Breast epithelium (tissue), 4 donors: ENCODE data around the gene CTNND2. TPM values are rescaled to one million over a fixed set of nuclear protein-coding genes. Genes with fewer than 3 reads are reported as not detected.

Source experiments
- DNase-seq, 2 donors: peaks; one replicate each; pipeline ENCODE4 v3.0.0-alpha.2; 2019; ENCODE audit warnings: low spot score in 2 of 2
- H3K27ac ChIP-seq, 2 donors: fragments of 200-600 bp; sonication (generic) in 1 of 2; one replicate each; pipeline ENCODE4 v1.5.1; 2016 to 2019; ENCODE audit warnings: mild to moderate bottlenecking in 1 of 2
- H3K27me3 ChIP-seq, 2 donors: fragments of 200-600 bp; sonication (generic) in 1 of 2; one replicate each; pipeline versions ENCODE4 v1.5.1 to v1.6.0; 2017 to 2019; ENCODE audit warnings: control low read depth in 1 of 2, mild to moderate bottlenecking in 1 of 2
- H3K36me3 ChIP-seq: fragments of 200-600 bp; one replicate; pipeline ENCODE4 v1.5.1; 2019
- H3K4me1 ChIP-seq, 2 donors: fragments of 200-600 bp; sonication (generic); one replicate each; pipeline ENCODE4 v1.5.1; 2016 to 2019; ENCODE audit warnings: control low read depth in 1 of 2
- H3K4me3 ChIP-seq, 3 donors: fragments of 200-600 bp; sonication (generic); 1 replicate in 2 of 3; 2 replicates in 1 of 3; pipeline ENCODE4 v1.5.1; 2016 to 2019; ENCODE audit warnings: mild to moderate bottlenecking in 3 of 3, moderate library complexity in 2 of 3
- H3K9me3 ChIP-seq, 2 donors: fragments of 200-600 bp; sonication (generic) in 1 of 2; one replicate each; pipeline ENCODE4 v1.5.1; 2016 to 2019; ENCODE audit warnings: control low read depth in 1 of 2
- POLR2A ChIP-seq: fragments of 450-650 bp; IDR thresholded peaks from one replicate; pipeline ENCODE4 v1.6.1; 2016; ENCODE audit warnings: antibody characterized with exemption, mild to moderate bottlenecking, moderate library complexity
- POLR2AphosphoS5 ChIP-seq, 3 donors: sonication (generic); formaldehyde crosslinking; IDR thresholded peaks; one replicate each; pipeline ENCODE4 v1.6.1; 2017; ENCODE audit warnings: antibody characterized with exemption in 3 of 3
- intact Hi-C: fragments of 100-400 bp; cut with DNase I; formaldehyde crosslinking; loops from one replicate; pipeline ENCODE4 v1.15.1; 2023; ENCODE audit warnings: low total_unique reads
- total RNA-seq, 3 donors: library from RNA; depleted of rRNA; stranded (reverse); fragments of >200 nt; gene quantifications; one replicate each; pipeline ENCODE4 v1.1.0, GENCODE V29; 2016
- TF ChIP-seq, protein P1 (sequence below), 3 donors: fragments of 450-650 bp; IDR thresholded peaks; one replicate each; pipeline ENCODE4 v1.5.1; 2016 to 2017; ENCODE audit warnings: antibody characterized with exemption in 3 of 3, mild to moderate bottlenecking in 3 of 3, moderate library complexity in 3 of 3

The CTNND2 gene
- total RNA-seq, 3 donors from 2014 or later: 3.3 to 6.0 TPM; not detected in 1

DNA sequence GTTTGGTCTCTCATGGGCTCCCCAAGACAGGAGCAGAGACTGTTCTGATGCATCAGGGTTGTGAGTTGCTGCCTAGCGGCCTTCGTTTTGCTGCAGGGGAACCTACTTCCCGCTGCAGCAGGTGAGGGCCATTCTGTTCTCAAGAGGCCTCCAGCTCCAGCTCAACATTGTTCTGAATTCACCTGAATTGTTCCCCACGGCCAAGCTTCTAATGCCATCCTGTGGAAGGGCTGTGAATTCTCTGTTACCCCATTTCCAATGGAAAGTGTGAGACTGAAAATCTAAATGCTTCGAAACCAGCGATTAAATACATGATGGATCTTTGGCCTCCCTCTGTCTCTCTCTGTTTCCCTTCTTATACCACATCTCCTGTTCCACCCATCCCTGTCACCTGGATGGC, 794.1 kb downstream of the CTNND2 start:
- no peaks in the 10 kb centered on the region for H3K4me1 ChIP-seq
- intact Hi-C loops: no loop called here
- no peak for DNase-seq
- TF ChIP-seq, protein P1, sequence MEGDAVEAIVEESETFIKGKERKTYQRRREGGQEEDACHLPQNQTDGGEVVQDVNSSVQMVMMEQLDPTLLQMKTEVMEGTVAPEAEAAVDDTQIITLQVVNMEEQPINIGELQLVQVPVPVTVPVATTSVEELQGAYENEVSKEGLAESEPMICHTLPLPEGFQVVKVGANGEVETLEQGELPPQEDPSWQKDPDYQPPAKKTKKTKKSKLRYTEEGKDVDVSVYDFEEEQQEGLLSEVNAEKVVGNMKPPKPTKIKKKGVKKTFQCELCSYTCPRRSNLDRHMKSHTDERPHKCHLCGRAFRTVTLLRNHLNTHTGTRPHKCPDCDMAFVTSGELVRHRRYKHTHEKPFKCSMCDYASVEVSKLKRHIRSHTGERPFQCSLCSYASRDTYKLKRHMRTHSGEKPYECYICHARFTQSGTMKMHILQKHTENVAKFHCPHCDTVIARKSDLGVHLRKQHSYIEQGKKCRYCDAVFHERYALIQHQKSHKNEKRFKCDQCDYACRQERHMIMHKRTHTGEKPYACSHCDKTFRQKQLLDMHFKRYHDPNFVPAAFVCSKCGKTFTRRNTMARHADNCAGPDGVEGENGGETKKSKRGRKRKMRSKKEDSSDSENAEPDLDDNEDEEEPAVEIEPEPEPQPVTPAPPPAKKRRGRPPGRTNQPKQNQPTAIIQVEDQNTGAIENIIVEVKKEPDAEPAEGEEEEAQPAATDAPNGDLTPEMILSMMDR (IDR thresholded peaks at IDR 0.05): no peak
- TF ChIP-seq POLR2A (no peak), POLR2AphosphoS5 (IDR thresholded peaks at IDR 0.05) (no peak)
- H3K36me3 ChIP-seq: no peaks in the 10 kb centered on the region
- no peaks in the 10 kb centered on the region for H3K27me3 ChIP-seq
- no peak overlapping the region for H3K4me3 ChIP-seq
- H3K9me3 ChIP-seq: no peaks in the 10 kb centered on the region
- no peak overlapping the region for H3K27ac ChIP-seq

DNA sequence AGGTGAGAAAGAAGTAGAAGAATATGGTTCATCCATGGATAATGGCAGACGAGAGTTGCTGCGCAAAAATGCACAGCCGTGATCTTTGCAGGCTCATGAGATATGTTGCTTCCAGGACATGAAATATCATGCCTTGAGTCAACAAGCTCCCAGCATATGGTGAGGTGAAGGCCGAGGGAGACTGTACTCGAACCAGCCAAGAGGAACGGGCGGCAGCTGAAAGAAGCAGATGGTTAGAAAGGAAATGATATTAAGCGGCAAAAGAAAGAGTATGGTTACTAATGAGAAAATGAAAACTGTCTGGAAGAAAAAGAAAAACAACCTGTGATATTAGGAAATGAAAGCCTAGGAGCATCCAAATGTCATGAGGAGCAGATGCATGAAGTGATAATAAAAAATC, 798.5 kb downstream of the CTNND2 start:
- Histone ChIP-seq H3K27ac (no peak overlapping the region), H3K4me3 (no peak overlapping the region), H3K27me3 (no peaks in the 10 kb centered on the region), H3K36me3 (no peaks in the 10 kb centered on the region), H3K9me3 (no peaks in the 10 kb centered on the region), H3K4me1 (no peaks in the 10 kb centered on the region)
- no peak for DNase-seq
- no peak for TF ChIP-seq POLR2A
- TF ChIP-seq, protein P1 (IDR thresholded peaks at IDR 0.05): no peak
- TF ChIP-seq POLR2AphosphoS5 (IDR thresholded peaks at IDR 0.05): no peak
- intact Hi-C loops: no loop called here

DNA sequence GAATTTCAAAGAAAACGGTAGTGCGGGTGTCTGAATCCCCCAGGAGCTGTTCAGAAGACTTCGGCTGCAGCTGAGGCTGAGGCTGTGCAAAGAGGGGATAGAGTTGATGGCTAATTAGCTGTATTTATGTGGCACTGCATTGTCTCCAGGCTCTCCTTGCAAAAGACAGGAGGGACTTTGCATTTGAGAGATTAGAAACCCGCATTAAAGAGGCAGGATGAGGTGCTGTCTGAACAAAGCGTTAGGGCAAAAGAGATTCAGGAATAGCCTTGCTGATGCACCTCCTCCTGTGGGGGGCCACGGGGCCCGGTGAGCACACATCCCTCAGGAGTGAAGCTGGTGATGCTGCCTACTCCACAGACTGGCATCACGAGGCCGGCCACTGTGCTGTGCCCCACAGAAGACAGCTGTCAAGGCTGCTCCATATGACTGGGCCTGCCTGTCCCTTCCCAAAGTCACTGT, 799.6 kb downstream of the CTNND2 start:
- H3K36me3 ChIP-seq: no peaks in the 10 kb centered on the region
- intact Hi-C loops: no loop called here
- H3K27me3 ChIP-seq: no peaks in the 10 kb centered on the region
- no peak for DNase-seq
- TF ChIP-seq, protein P1 (IDR thresholded peaks at IDR 0.05): no peak
- TF ChIP-seq POLR2AphosphoS5 (IDR thresholded peaks at IDR 0.05): no peak
- no peak for TF ChIP-seq POLR2A
- H3K4me1 ChIP-seq: no peaks in the 10 kb centered on the region
- no peaks in the 10 kb centered on the region for H3K9me3 ChIP-seq
- no peak overlapping the region for H3K4me3 ChIP-seq
- H3K27ac ChIP-seq: no peak overlapping the region

DNA sequence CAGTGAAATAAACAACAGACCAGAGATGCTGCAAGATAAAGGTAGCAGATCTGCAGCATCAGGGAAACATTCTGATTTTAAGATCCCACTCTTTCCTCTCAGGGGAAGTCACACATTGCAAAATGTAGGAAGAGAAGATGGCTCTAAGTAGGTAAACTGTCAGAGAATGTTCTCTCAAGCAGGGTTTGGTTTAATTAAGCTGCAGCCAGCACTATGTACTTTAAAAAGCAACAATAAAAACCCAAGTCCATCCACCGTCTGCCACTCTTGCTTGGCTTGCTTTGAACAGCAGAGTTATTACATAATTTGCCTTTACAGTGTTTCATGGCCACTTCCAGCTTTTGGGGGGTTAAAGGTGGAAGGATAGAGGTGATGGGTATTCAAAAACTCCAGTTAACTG, 800.0 kb downstream of the CTNND2 start:
- no peak for TF ChIP-seq POLR2A
- TF ChIP-seq, protein P1 (IDR thresholded peaks at IDR 0.05): no peak
- TF ChIP-seq POLR2AphosphoS5 (IDR thresholded peaks at IDR 0.05): no peak
- Histone ChIP-seq H3K36me3 (no peaks in the 10 kb centered on the region), H3K27me3 (no peaks in the 10 kb centered on the region), H3K4me3 (no peak overlapping the region), H3K27ac (no peak overlapping the region), H3K9me3 (no peaks in the 10 kb centered on the region), H3K4me1 (no peaks in the 10 kb centered on the region)
- no peak for DNase-seq
- intact Hi-C loops: no loop called here

DNA sequence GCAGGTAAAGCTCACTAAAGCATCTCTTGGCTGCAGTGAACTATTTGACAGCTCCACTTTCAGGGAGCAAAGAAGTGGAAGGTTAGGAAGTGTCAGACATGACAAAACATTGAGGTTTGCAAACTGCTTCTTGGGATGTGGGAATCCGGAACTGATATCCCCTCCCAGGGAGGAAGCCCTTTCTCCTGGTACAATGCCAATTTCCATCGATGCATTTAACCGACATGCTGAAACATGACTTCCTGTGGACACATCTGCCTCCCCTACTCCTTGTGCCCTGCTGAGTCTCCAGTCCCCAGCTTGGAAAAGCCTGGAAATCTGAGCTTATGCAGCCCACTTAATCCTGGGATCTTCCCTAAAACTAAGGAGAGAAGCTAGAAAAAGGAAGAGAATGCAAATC, 820.1 kb downstream of the CTNND2 start:
- Histone ChIP-seq H3K27me3 (no peaks in the 10 kb centered on the region), H3K4me3 (no peak overlapping the region), H3K27ac (no peak overlapping the region), H3K9me3 (no peaks in the 10 kb centered on the region), H3K36me3 (no peaks in the 10 kb centered on the region), H3K4me1 (no peaks in the 10 kb centered on the region)
- TF ChIP-seq, protein P1 (IDR thresholded peaks at IDR 0.05): no peak
- TF ChIP-seq POLR2AphosphoS5 (IDR thresholded peaks at IDR 0.05) (no peak), POLR2A (no peak)
- no peak for DNase-seq
- intact Hi-C loops: no loop called here
